H9 (cell line): ENCODE results near the gene CLNS1A. TPM values are rescaled to one million over a fixed set of nuclear protein-coding genes. Genes with fewer than 3 reads are reported as not detected.
A peak's percentile ranks its signal among the peaks of the same experiment; 100 is the strongest.
"Not testable (repeated sequence)": the region's sequence is repeated elsewhere in the genome, so short reads cannot be mapped to it uniquely, and the experiment has no call there.

Source experiments
- DNase-seq: peaks from one replicate; pipeline ENCODE4 v3.0.0-alpha.2; 2017
- H2AFZ ChIP-seq: one replicate; pipeline ENCODE4 v1.6.1; 2013; ENCODE audit warnings: mild to moderate bottlenecking, low read length, control low read depth, moderate library complexity
- H2AK5ac ChIP-seq: 2 replicates; pipeline ENCODE4 v1.6.1; 2013; ENCODE audit warnings: low read length, control low read depth, mixed read lengths; ENCODE audit not compliant: insufficient read length
- H2BK120ac ChIP-seq: one replicate; pipeline ENCODE4 v1.6.1; 2013; ENCODE audit warnings: low read depth, mild to moderate bottlenecking, low read length, control low read depth, inconsistent platforms; ENCODE audit not compliant: poor library complexity, severe bottlenecking
- H2BK12ac ChIP-seq: 2 replicates; pipeline ENCODE4 v1.6.1; 2013; ENCODE audit warnings: low read length, control low read depth, mixed read lengths, low read depth; ENCODE audit not compliant: insufficient read length
- H2BK15ac ChIP-seq: 2 replicates; pipeline ENCODE4 v1.6.1; 2013; ENCODE audit warnings: low read depth, low read length, control low read depth
- H2BK20ac ChIP-seq: one replicate; pipeline ENCODE4 v1.6.1; 2013; ENCODE audit warnings: low read depth, mild to moderate bottlenecking, low read length, control low read depth, inconsistent platforms; ENCODE audit not compliant: poor library complexity, severe bottlenecking
- H2BK5ac ChIP-seq: 2 replicates; pipeline ENCODE4 v1.6.1; 2013; ENCODE audit warnings: low read length, control low read depth, mixed read lengths; ENCODE audit not compliant: insufficient read length
- H3K14ac ChIP-seq: 2 replicates; pipeline ENCODE4 v1.6.1; 2013; ENCODE audit warnings: low read length, control low read depth; ENCODE audit not compliant: insufficient read depth
- H3K18ac ChIP-seq: 2 replicates; pipeline ENCODE4 v1.6.1; 2013; ENCODE audit warnings: low read depth, mild to moderate bottlenecking, mixed read lengths, low read length, control low read depth; ENCODE audit not compliant: insufficient read length
- H3K23ac ChIP-seq: 2 replicates; pipeline ENCODE4 v1.6.1; 2013; ENCODE audit warnings: low read length, control low read depth, mixed read lengths, low read depth; ENCODE audit not compliant: insufficient read length
- H3K23me2 ChIP-seq: 2 replicates; pipeline ENCODE4 v1.6.1; 2013; ENCODE audit warnings: low read depth, mild to moderate bottlenecking, mixed read lengths, low read length, control low read depth; ENCODE audit not compliant: insufficient read length, poor library complexity, severe bottlenecking
- H3K27ac ChIP-seq: 2 replicates; pipeline ENCODE4 v1.5.1; 2013; ENCODE audit warnings: low read length, control low read depth, mixed read lengths, low read depth; ENCODE audit not compliant: insufficient read length
- H3K27me3 ChIP-seq: 2 replicates; pipeline ENCODE4 v1.6.1; 2013; ENCODE audit warnings: low read length, control low read depth, inconsistent platforms; ENCODE audit not compliant: insufficient read depth
- H3K4ac ChIP-seq: 2 replicates; pipeline ENCODE4 v1.6.1; 2013; ENCODE audit warnings: low read depth, mild to moderate bottlenecking, control low read depth, inconsistent platforms, low read length, moderate library complexity
- H3K4me1 ChIP-seq: 2 replicates; pipeline ENCODE4 v1.6.1; 2013; ENCODE audit warnings: low read length, control low read depth, inconsistent platforms; ENCODE audit not compliant: insufficient read depth
- H3K4me2 ChIP-seq: 2 replicates; pipeline ENCODE4 v1.6.1; 2013; ENCODE audit warnings: low read length, control low read depth, mixed read lengths; ENCODE audit not compliant: insufficient read length, insufficient read depth
- H3K56ac ChIP-seq: 2 replicates; pipeline ENCODE4 v1.6.1; 2013; ENCODE audit warnings: low read depth, mild to moderate bottlenecking, mixed read lengths, low read length, control low read depth; ENCODE audit not compliant: insufficient read length
- H3K79me1 ChIP-seq: 2 replicates; pipeline ENCODE4 v1.6.1; 2013; ENCODE audit warnings: low read depth, mild to moderate bottlenecking, moderate library complexity, low read length, control low read depth, inconsistent platforms; ENCODE audit not compliant: insufficient read depth, poor library complexity, severe bottlenecking
- H3K79me2 ChIP-seq: 2 replicates; pipeline ENCODE4 v1.6.1; 2013; ENCODE audit warnings: low read length, control low read depth, inconsistent platforms; ENCODE audit not compliant: insufficient read depth
- H3K9ac ChIP-seq: 2 replicates; pipeline ENCODE4 v1.6.1; 2013; ENCODE audit warnings: low read length, control low read depth, mixed read lengths; ENCODE audit not compliant: insufficient read length; ENCODE audit errors: extremely low read depth
- H3K9me3 ChIP-seq: one replicate; pipeline ENCODE4 v1.6.1; 2013; ENCODE audit warnings: low read depth, low read length, inconsistent platforms; ENCODE audit not compliant: control insufficient read depth
- H3T11ph ChIP-seq: one replicate; pipeline ENCODE4 v1.6.1; 2013; ENCODE audit warnings: mild to moderate bottlenecking, low read length, control low read depth, inconsistent platforms
- H4K20me1 ChIP-seq: one replicate; pipeline ENCODE4 v1.6.1; 2013; ENCODE audit not compliant: control insufficient read depth, insufficient read length, insufficient read depth
- H4K5ac ChIP-seq: 2 replicates; pipeline ENCODE4 v1.6.1; 2013; ENCODE audit warnings: low read depth, mild to moderate bottlenecking, mixed read lengths, low read length, control low read depth; ENCODE audit not compliant: insufficient read length
- H4K8ac ChIP-seq: replicated peaks from 2 replicates; pipeline ENCODE4 v1.6.1; 2013; ENCODE audit warnings: low read length, control low read depth, mixed read lengths, low read depth; ENCODE audit not compliant: insufficient read length
- H4K91ac ChIP-seq: 2 replicates; pipeline ENCODE4 v1.6.1; 2013; ENCODE audit warnings: low read depth, mild to moderate bottlenecking, moderate library complexity, mixed read lengths, low read length, control low read depth; ENCODE audit not compliant: insufficient read length
- H3K27ac Mint-ChIP-seq, 3 experiments: 2 replicates in 2 of 3; 3 replicates in 1 of 3; pipeline ENCODE4 v1.8.0; 2020 to 2021; ENCODE audit warnings: mixed read lengths in 3 of 3, mild to moderate bottlenecking in 1 of 3, moderate library complexity in 1 of 3
- H3K27me3 Mint-ChIP-seq: 2 replicates; pipeline ENCODE4 v1.8.0; 2021; ENCODE audit warnings: low read depth, mild to moderate bottlenecking, moderate library complexity, mixed read lengths
- H3K36me3 Mint-ChIP-seq, 3 experiments: 2 replicates in 2 of 3; 3 replicates in 1 of 3; pipeline ENCODE4 v1.8.0; 2020 to 2021; ENCODE audit warnings: low read depth in 3 of 3, mixed read lengths in 3 of 3; ENCODE audit not compliant: insufficient read depth in 1 of 3
- H3K4me1 Mint-ChIP-seq, 2 experiments: 2 replicates each; pipeline ENCODE4 v1.8.0; 2020; ENCODE audit warnings: mixed read lengths in 2 of 2
- H3K4me3 Mint-ChIP-seq, 2 experiments: 2 replicates in 1 of 2; 3 replicates in 1 of 2; pipeline ENCODE4 v1.8.0; 2020 to 2021; ENCODE audit warnings: mild to moderate bottlenecking in 2 of 2, mixed read lengths in 2 of 2, moderate library complexity in 1 of 2
- H3K9me3 Mint-ChIP-seq, 2 experiments: 2 replicates in 1 of 2; 3 replicates in 1 of 2; pipeline ENCODE4 v1.8.0; 2020; ENCODE audit warnings: mild to moderate bottlenecking in 2 of 2, mixed read lengths in 2 of 2, moderate library complexity in 1 of 2
- WGBS: extraction: QIAGEN DNeasy Blood & Tissue Kit; methylation state at CpG from one replicate; pipeline ENCODE4 v1.1.7; 2013; ENCODE audit warnings: missing lambda C conversion rate, low lambda C conversion rate, mixed read lengths; ENCODE audit not compliant: insufficient read length; ENCODE audit errors: extremely low coverage; 5-methylcytosine and 5-hydroxymethylcytosine counted together
- total RNA-seq: library from RNA; stranded (reverse); gene quantifications from 2 replicates; pipeline ENCODE4 v1.2.1, GENCODE V29; 2021
- TF ChIP-seq, protein P1 (sequence below): fragments of 200-600 bp; sonication (generic); conservative IDR thresholded peaks from 3 replicates; pipeline ENCODE4 v1.8.0; 2021; ENCODE audit warnings: antibody characterized with exemption, mild to moderate bottlenecking

Gene CLNS1A
- total RNA-seq, 1 experiment from 2014 or later: 165 TPM

DNA sequence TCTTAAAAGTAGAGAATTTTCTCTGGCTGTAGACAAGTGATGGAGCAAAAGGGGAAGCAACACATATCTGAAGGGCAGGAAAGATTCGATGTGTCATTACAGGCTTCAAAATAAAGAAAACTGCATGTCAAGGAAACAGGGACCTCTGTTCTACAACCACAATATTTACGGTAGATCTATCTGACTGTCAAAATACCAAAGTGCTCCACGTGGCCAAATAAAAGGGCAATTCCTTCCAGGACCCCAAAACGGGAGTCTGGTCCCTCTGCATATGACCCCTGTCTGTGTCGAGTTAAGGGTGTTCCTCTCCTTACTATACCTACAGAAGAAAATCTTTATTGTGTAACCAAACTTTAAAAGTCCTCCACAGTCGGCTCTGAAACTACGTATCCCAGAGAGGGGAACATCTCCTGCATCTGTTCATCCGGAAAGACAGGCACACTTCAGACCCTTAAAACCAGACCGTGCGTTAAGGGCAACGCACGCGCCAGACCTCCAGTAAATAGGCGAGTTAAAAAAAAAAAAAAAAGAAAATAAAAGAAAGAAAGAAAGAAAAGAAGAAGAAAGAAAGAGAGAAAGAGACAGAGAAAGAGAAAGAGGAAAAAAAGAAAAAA is 756 bp downstream of the CLNS1A start:
- no peak overlapping the region for H3K14ac ChIP-seq
- peak overlapping the region; percentile 44 to 85 (median 76); a peak in 4 of 7 replicates for H3K27ac Mint-ChIP-seq
- peak overlapping the region; percentile 93 to 94 for H3K4me3 Mint-ChIP-seq
- H3T11ph ChIP-seq: no peak overlapping the region
- no peak overlapping the region for H4K8ac ChIP-seq
- H3K27me3 Mint-ChIP-seq: no peaks in the 10 kb centered on the region; the same call in 1 of the 2 replicates
- H3K4me2 ChIP-seq: peak overlapping the region; percentile 92
- no peak overlapping the region for H2BK120ac ChIP-seq
- TF ChIP-seq, protein P1, sequence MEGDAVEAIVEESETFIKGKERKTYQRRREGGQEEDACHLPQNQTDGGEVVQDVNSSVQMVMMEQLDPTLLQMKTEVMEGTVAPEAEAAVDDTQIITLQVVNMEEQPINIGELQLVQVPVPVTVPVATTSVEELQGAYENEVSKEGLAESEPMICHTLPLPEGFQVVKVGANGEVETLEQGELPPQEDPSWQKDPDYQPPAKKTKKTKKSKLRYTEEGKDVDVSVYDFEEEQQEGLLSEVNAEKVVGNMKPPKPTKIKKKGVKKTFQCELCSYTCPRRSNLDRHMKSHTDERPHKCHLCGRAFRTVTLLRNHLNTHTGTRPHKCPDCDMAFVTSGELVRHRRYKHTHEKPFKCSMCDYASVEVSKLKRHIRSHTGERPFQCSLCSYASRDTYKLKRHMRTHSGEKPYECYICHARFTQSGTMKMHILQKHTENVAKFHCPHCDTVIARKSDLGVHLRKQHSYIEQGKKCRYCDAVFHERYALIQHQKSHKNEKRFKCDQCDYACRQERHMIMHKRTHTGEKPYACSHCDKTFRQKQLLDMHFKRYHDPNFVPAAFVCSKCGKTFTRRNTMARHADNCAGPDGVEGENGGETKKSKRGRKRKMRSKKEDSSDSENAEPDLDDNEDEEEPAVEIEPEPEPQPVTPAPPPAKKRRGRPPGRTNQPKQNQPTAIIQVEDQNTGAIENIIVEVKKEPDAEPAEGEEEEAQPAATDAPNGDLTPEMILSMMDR: no peak
- H3K56ac ChIP-seq: no peak overlapping the region
- peaks cover 7% of the 10 kb centered on the region for H3K79me1 ChIP-seq
- H2BK12ac ChIP-seq: no peak overlapping the region
- H3K23me2 ChIP-seq: peaks cover 16% of the 10 kb centered on the region
- no peak overlapping the region for H2BK15ac ChIP-seq
- H4K91ac ChIP-seq: no peak overlapping the region
- H3K23ac ChIP-seq: no peak overlapping the region
- peaks cover 21% of the 10 kb centered on the region for H3K79me2 ChIP-seq
- no peak overlapping the region for H2AK5ac ChIP-seq
- peak overlapping the region; percentile 81 for H3K9ac ChIP-seq
- H3K36me3 Mint-ChIP-seq: peaks cover 14 to 22% (median 21%) of the 10 kb centered on the region in 3 experiments
- no peaks in the 10 kb centered on the region for H3K4me1 ChIP-seq
- H3K9me3 Mint-ChIP-seq: peaks cover 0 to 3% of the 10 kb centered on the region in 2 experiments; a peak in 3 of 5 replicates
- H4K5ac ChIP-seq: no peak overlapping the region
- H4K20me1 ChIP-seq: no peaks in the 10 kb centered on the region
- WGBS: no CpG with 5 or more reads among the region's 14 CpGs
- H3K9me3 ChIP-seq: no peaks in the 10 kb centered on the region
- no peak overlapping the region for H2AFZ ChIP-seq
- H3K27ac ChIP-seq: no peak overlapping the region
- H3K4me1 Mint-ChIP-seq: peaks cover 15 to 18% of the 10 kb centered on the region in 2 experiments
- H3K18ac ChIP-seq: no peak overlapping the region
- no peak overlapping the region for H2BK5ac ChIP-seq
- no peak overlapping the region for H3K4ac ChIP-seq
- DNase-seq: no peak
- no peak overlapping the region for H2BK20ac ChIP-seq
- no peaks in the 10 kb centered on the region for H3K27me3 ChIP-seq

DNA sequence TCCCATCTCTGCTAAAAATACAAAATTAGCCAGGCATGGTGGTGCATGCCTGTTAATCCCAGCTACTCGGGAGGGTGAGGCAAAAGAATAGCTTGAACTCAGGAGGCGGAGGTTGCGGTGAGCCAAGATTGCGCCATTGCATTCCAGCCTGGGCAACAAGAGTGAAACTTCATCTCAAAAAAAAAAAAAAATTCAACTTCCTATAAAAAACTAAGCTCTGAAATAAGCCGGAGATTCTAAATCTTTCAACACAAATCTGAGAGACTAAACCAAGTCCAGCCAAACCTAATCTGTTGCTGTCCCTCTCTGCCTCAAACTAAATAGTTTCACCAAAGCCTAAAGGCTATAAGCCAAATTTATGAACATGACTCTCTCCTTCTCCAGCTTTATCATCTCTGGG is 3.7 kb downstream of the CLNS1A start:
- H3K14ac ChIP-seq, H3K27ac ChIP-seq, H3K9me3 ChIP-seq, H3K27me3 Mint-ChIP-seq, H3T11ph ChIP-seq, H3K4ac ChIP-seq, H3K4me3 Mint-ChIP-seq, H4K91ac ChIP-seq, H2BK5ac ChIP-seq, H2BK20ac ChIP-seq, H2AFZ ChIP-seq, H3K4me2 ChIP-seq, H2BK120ac ChIP-seq, H3K4me1 ChIP-seq, H3K23ac ChIP-seq, H2AK5ac ChIP-seq, H3K18ac ChIP-seq, H4K20me1 ChIP-seq, H3K56ac ChIP-seq, H4K5ac ChIP-seq, H4K8ac ChIP-seq, DNase-seq, H3K27me3 ChIP-seq, H3K9ac ChIP-seq, H3K9me3 Mint-ChIP-seq, H2BK15ac ChIP-seq, H2BK12ac ChIP-seq, H3K79me1 ChIP-seq: not testable (repeated sequence)
- no CpG with 5 or more reads among the region's 5 CpGs for WGBS
- Mint-ChIP-seq H3K27ac (0 out of 7 replicates have a peak overlapping the region, but pooled peaks of 1 of the 3 experiments have one; percentile 28), H3K4me1 (peaks cover 15 to 18% of the 10 kb centered on the region in 2 experiments), H3K36me3 (peaks cover 15 to 31% (median 28%) of the 10 kb centered on the region in 3 experiments)
- Histone ChIP-seq H3K79me2 (peaks cover 25% of the 10 kb centered on the region), H3K23me2 (peaks cover 16% of the 10 kb centered on the region)
